ENCODE results near the gene THBS2. TPM values are rescaled to one million over a fixed set of nuclear protein-coding genes. Genes with fewer than 3 reads are reported as not detected.
"Not testable (repeated sequence)": the region's sequence is repeated elsewhere in the genome, so short reads cannot be mapped to it uniquely, and the experiment has no call there.

Gene THBS2
- total RNA-seq, 1 donor from 2014 or later = 2.7 TPM

DNA sequence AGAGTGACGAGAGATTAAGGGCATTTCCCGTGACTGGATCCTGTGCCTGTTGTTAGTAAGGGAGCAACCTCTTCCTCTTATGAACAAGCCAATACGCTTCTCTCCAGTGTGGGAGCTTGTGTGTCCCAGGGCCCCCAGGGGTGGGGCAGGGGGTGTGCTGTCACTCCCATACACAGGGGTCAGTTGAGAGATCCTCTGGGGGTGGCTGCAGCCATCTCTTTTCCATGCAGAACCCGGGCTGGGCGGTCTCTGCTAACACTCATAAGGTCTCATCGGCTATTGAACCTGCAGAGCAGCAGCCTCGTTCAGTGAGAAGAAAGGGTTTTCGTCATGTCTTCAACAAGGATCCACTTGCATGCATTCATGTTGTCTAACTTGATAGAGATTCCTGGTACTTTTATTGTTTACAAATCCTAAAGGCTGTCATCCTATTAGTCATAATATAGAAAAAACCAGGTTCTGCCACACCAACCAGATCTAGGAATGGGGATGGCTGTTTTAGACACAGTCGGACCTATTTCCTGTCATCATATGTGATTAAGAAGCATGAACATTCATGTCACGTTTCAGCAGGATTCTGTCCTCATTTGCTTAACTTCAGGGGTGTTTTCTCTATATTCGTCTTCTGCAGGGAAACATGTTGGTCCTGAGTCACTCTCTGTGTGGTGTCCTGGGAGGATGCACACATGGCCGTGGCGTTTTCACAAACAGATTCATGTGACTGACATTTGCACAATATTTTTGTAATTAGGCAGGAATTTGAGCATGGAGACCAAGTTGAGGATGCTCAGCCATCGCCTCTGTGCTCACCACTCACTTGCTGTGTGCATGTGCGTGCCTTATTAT is 13.3 kb upstream of the THBS2 start:
- H3K4me3 ChIP-seq (ENCODE audit: low read depth, low read length) = no peak overlapping the region
- TF ChIP-seq, protein P1, sequence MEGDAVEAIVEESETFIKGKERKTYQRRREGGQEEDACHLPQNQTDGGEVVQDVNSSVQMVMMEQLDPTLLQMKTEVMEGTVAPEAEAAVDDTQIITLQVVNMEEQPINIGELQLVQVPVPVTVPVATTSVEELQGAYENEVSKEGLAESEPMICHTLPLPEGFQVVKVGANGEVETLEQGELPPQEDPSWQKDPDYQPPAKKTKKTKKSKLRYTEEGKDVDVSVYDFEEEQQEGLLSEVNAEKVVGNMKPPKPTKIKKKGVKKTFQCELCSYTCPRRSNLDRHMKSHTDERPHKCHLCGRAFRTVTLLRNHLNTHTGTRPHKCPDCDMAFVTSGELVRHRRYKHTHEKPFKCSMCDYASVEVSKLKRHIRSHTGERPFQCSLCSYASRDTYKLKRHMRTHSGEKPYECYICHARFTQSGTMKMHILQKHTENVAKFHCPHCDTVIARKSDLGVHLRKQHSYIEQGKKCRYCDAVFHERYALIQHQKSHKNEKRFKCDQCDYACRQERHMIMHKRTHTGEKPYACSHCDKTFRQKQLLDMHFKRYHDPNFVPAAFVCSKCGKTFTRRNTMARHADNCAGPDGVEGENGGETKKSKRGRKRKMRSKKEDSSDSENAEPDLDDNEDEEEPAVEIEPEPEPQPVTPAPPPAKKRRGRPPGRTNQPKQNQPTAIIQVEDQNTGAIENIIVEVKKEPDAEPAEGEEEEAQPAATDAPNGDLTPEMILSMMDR (conservative IDR thresholded peaks at IDR 0.05; ENCODE audit: low read depth, low read length) = no peak
- DNase-seq (ENCODE audit: low read depth) = no peak

DNA sequence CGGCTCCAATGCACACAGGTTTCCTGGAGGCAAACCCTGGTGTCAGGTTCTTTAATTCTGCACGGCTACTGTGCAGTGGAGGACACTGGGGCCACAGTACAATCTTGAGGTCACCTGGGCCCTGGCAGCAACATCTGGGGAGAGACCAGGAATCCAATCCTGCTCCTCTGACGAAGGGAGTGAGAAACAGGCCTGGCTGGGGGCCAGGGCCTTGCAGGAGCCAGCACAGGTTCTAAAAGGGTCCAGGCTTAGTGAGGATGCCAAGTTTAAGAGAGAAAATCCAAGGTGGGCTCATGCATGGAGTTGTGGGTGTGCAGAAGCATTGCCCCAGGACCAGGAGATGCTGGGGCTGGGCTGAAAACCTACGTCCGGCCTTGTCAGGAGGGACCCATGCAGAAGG is 12.6 kb upstream of the THBS2 start:
- H3K4me3 ChIP-seq (ENCODE audit: low read depth, low read length) = no peak overlapping the region
- TF ChIP-seq, protein P1 (conservative IDR thresholded peaks at IDR 0.05; ENCODE audit: low read depth, low read length) = no peak
- DNase-seq (ENCODE audit: low read depth) = no peak

DNA sequence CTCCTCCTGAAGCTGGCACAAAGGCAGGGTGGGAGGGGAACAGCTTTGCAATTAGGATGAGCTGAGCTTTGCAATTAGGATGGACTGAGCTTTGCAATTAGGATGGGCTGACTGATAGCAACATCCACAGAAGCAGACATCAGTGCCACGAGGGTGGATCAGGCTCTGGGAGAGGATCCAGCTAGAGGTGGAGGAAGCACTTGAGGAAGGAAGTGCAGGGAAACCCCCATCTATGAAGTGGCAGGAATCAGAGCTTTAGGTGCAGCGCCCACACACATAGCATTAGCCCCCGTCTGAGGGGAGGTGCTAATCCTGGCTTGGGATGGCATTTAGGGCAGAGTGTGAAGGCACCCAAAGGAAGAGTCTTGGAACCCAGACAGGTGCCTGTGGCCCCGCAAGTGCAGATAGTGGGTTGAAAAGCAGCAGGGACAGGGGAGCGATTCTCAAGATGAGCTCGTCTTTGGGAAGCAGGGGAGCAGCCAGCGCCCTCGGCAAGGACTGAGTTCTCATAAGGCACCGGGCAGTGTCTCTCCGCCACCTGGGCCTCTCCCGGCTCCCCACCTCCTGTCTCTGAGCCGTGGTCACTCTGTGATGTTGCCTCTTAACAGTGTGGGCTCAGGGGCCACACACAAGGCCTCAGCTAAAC is 12.0 kb upstream of the THBS2 start:
- H3K4me3 ChIP-seq (ENCODE audit: low read depth, low read length) = no peak overlapping the region
- no peak for DNase-seq (ENCODE audit: low read depth)
- TF ChIP-seq, protein P1 (conservative IDR thresholded peaks at IDR 0.05; ENCODE audit: low read depth, low read length) = no peak

DNA sequence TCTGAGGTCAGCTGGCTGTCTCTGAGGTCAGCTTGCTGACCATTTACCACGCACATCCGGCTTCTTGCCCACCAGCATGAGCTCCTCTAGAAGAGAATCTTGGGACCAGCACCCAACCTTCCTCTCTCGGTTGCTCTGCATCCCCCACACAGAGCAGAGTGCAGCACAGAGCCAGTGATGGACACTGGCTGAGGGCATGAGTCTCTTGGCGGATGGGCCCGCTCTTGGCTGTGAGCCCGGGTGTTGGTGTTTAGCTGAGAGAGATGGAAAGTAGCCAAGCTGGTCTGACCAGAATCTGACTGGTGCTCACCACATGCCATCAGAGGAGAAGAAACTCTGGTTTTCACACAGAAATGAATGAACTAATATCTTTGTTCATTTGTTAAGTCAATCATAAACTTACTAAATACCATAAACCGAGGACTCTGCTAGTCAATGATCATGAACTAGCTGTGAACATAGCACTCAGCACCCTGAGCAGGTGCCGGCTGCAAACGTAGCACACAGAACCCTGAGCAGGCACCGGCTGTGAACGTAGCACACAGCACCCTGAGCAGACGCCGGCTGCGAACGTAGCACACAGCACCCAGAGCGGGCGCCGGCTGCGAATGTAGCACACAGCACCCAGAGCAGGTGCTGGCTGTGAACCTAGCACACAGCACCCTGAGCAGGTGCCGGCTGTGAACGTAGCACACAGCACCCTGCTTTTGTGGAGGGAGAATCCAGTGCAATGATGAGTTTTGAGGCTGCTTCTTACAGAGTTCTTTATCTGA is 10.4 kb upstream of the THBS2 start:
- H3K4me3 ChIP-seq (ENCODE audit: low read depth, low read length) = no peak overlapping the region
- TF ChIP-seq, protein P1 (conservative IDR thresholded peaks at IDR 0.05; ENCODE audit: low read depth, low read length) = no peak
- DNase-seq (ENCODE audit: low read depth) = peak; percentile 30

DNA sequence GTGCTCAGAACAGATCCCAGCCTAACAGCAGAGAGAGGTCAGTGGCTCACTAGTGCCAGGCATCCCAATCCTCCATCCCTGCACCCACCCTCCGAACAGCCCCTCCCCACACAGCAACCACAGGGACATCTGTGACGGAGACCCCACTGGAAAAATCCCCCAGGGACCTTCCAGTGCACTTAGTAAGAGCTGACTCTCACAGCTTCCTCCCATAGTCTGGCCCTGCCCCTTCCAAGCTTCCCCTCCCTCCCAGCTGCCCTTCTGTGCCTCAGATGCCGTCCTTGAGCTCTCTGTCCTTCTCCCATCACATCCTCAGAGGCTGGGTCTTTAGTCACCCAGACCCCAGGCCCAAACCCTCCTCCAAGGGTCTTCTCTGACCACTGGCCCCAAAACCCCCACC is 9.7 kb upstream of the THBS2 start:
- TF ChIP-seq, protein P1 (conservative IDR thresholded peaks at IDR 0.05; ENCODE audit: low read depth, low read length) = no peak
- H3K4me3 ChIP-seq (ENCODE audit: low read depth, low read length) = no peak overlapping the region
- no peak for DNase-seq (ENCODE audit: low read depth)

DNA sequence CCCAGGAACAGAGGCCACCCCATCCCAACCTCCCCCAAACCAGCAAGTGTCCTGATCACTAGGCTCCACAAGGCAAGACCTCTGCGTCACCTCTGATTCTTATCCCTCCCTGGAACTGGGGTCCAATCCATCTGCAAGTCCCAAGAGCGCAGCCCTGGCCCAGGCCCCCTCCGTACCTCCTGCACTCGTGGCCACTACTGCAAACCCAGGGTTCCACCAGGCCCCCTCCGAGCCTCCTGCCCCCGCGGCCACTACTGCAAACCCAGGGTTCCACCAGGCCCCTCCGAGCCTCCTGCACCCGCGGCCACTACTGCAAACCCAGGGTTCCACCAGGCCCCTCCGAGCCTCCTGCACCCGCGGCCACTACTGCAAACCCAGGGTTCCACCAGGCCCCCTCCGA is 9.0 kb upstream of the THBS2 start:
- not testable (repeated sequence) for DNase-seq (ENCODE audit: low read depth); H3K4me3 ChIP-seq (ENCODE audit: low read depth, low read length)

DNA sequence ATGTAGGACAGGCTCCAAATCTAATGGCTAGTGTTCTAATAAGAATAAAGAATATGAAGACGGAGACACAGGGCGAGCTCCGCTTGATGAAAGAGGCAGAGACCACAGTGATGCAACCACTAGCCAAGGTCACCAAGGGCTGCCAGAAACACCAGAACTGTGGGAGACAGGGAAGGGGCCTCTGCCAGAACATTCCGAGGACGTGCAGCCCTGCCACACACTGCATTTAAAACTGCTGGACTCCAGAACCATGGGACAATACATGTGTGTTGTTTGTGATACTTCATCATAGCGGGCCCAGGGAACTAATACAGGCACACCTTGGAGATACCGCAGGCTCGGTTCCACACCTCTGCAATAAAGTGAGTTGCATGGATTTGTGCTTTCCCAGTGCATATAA is 2.9 kb upstream of the THBS2 start:
- H3K4me3 ChIP-seq (ENCODE audit: low read depth, low read length) = no peak overlapping the region
- TF ChIP-seq, protein P1 (conservative IDR thresholded peaks at IDR 0.05; ENCODE audit: low read depth, low read length) = no peak
- no peak for DNase-seq (ENCODE audit: low read depth)

Data from epithelial cell of proximal tubule (primary cell).